GM19043 (cell line): ENCODE data around the gene USP22.

Experiments used
- ATAC-seq: cut with Tn5 transposase; IDR thresholded peaks from one replicate; pipeline ENCODE4 v1.9.1; 2021; ENCODE audit warnings: low read depth; ENCODE audit not compliant: unreplicated experiment

The USP22 gene

GRCh38 chr17:21024024-21024423 lies 18.8 kb downstream of the USP22 start:
- no peak for ATAC-seq

GRCh38 chr17:21021208-21021803 lies 21.5 kb downstream of the USP22 start:
- no peak for ATAC-seq

- no peak for ATAC-seq
These were observed 22.2 kb downstream of the USP22 start for GRCh38 chr17:21020622-21021021.

GRCh38 chr17:21019976-21020586 lies 22.7 kb downstream of the USP22 start:
- ATAC-seq: no peak

GRCh38 chr17:21018894-21019293 lies 23.9 kb downstream of the USP22 start:
- no peak for ATAC-seq

- no peak for ATAC-seq
These were observed 24.9 kb downstream of the USP22 start for GRCh38 chr17:21017861-21018260.

GRCh38 chr17:21017256-21017655 lies 25.6 kb downstream of the USP22 start:
- no peak for ATAC-seq

- ATAC-seq: no peak
These were observed 26.0 kb downstream of the USP22 start for GRCh38 chr17:21016826-21017225.

GRCh38 chr17:21015564-21015963 lies 27.2 kb downstream of the USP22 start:
- no peak for ATAC-seq

- no peak for ATAC-seq
These were observed 28.3 kb downstream of the USP22 start for GRCh38 chr17:21014498-21014897.

- ATAC-seq: no peak
These were observed 28.8 kb downstream of the USP22 start for GRCh38 chr17:21013983-21014382.

- ATAC-seq: no peak
These were observed 30.1 kb downstream of the USP22 start for GRCh38 chr17:21012736-21013135.

- no peak for ATAC-seq
These were observed 31.9 kb downstream of the USP22 start for GRCh38 chr17:21010705-21011596.

- ATAC-seq: no peak
These were observed 33.7 kb downstream of the USP22 start for GRCh38 chr17:21008992-21009671.

GRCh38 chr17:21008160-21008915 lies 34.5 kb downstream of the USP22 start:
- no peak for ATAC-seq

- ATAC-seq: no peak
These were observed 35.2 kb downstream of the USP22 start for GRCh38 chr17:21007646-21008045.

GRCh38 chr17:21005803-21006202 lies 37.0 kb downstream of the USP22 start:
- ATAC-seq: no peak

GRCh38 chr17:21005367-21005766 lies 37.4 kb downstream of the USP22 start:
- no peak for ATAC-seq

- ATAC-seq: no peak
These were observed 38.5 kb downstream of the USP22 start for GRCh38 chr17:21004016-21004930.
